BLaER1 (cell line): ENCODE results near the gene ALG1.

ENCODE experiments used
- H3K27ac ChIP-seq: shearing (Covaris generic); formaldehyde crosslinking; 2 replicates; pipeline ENCODE4 v1.8.1; 2022
- H3K27me3 ChIP-seq: shearing (Covaris generic); formaldehyde crosslinking; 2 replicates; pipeline ENCODE4 v1.8.1; 2022
- H3K36me3 ChIP-seq: shearing (Covaris generic); formaldehyde crosslinking; 2 replicates; pipeline ENCODE4 v1.8.1; 2022
- H3K4me1 ChIP-seq: shearing (Covaris generic); formaldehyde crosslinking; 2 replicates; pipeline ENCODE4 v1.8.1; 2022
- H3K4me2 ChIP-seq: shearing (Covaris generic); formaldehyde crosslinking; 2 replicates; pipeline ENCODE4 v1.8.1; 2022
- H3K4me3 ChIP-seq: shearing (Covaris generic); formaldehyde crosslinking; 2 replicates; pipeline ENCODE4 v1.8.1; 2022
- H3K9ac ChIP-seq: shearing (Covaris generic); formaldehyde crosslinking; 2 replicates; pipeline ENCODE4 v1.8.1; 2022
- H3K9me3 ChIP-seq: shearing (Covaris generic); formaldehyde crosslinking; 2 replicates; pipeline ENCODE4 v1.8.1; 2022
- H4K20me1 ChIP-seq: shearing (Covaris generic); formaldehyde crosslinking; 2 replicates; pipeline ENCODE4 v1.8.1; 2022
- Cebpa-rat ChIP-seq: shearing (Covaris generic); IDR thresholded peaks from 2 replicates; pipeline ENCODE4 v1.8.1; 2022

The ALG1 gene

GRCh38 chr16:5071681-5072333 lies at the start of gene ALG1:
Gene ALG1 (plus strand): TSS chr16:5071843. CDS start chr16:5071850, 7 bp downstream.
- H3K27me3 ChIP-seq, result no peaks in the 10 kb centered on the region
- no peaks in the 10 kb centered on the region for H3K9me3 ChIP-seq
- peaks cover 24% of the 10 kb centered on the region for H3K4me1 ChIP-seq
- peaks cover 32% of the 10 kb centered on the region for H3K36me3 ChIP-seq
- H3K27ac ChIP-seq, result peak within 1 kb of the TSS; percentile 84
- H4K20me1 ChIP-seq, result no peaks in the 10 kb centered on the region
- TF ChIP-seq Cebpa-rat, result no peak
- peak within 1 kb of the TSS; percentile 83 for H3K4me2 ChIP-seq
- H3K4me3 ChIP-seq, result peak within 1 kb of the TSS; percentile 76
- H3K9ac ChIP-seq, result peak within 1 kb of the TSS; percentile 86

- no peaks in the 10 kb centered on the region for H3K27me3 ChIP-seq
Observed at GRCh38 chr16:5022521-5022920, 49.1 kb upstream of the ALG1 start.

DNA sequence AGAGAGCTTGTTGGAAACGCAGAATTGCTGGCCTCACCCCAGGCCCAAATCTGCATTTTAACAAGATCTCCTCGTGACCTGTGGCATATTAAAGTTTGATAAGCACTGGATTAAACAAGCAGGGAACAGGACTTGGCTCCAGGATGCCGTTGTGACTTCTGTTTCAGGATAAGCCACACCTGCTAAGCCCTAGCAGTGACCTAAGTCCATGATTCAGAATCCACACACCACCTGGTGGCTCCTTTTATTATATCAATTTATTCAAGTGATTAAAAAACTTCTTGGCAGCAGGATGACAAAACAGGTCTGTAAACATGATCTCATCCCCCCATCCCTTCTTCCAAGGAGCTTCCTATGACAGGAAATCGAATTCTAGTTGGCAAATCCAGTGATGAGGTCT lies 47.0 kb upstream of the ALG1 start:
- H3K36me3 ChIP-seq, result peaks cover 16% of the 10 kb centered on the region; the same call in 1 of the 2 replicates
- peaks cover 13% of the 10 kb centered on the region for H3K4me1 ChIP-seq
- H3K9me3 ChIP-seq, result no peaks in the 10 kb centered on the region
- no peak for TF ChIP-seq Cebpa-rat
- H3K9ac ChIP-seq, result no peak overlapping the region
- H3K4me2 ChIP-seq, result no peak overlapping the region
- no peak overlapping the region for H3K4me3 ChIP-seq
- H4K20me1 ChIP-seq, result no peaks in the 10 kb centered on the region
- H3K27ac ChIP-seq, result no peak overlapping the region
- no peaks in the 10 kb centered on the region for H3K27me3 ChIP-seq

More at GRCh38 chr16:5022521-5022920, 49.1 kb upstream of the ALG1 start:
- H4K20me1 ChIP-seq, result no peaks in the 10 kb centered on the region
- no peak overlapping the region for H3K9ac ChIP-seq
- H3K27ac ChIP-seq, result no peak overlapping the region
- H3K4me1 ChIP-seq, result peaks cover 13% of the 10 kb centered on the region
- no peak overlapping the region for H3K4me3 ChIP-seq
- H3K9me3 ChIP-seq, result no peaks in the 10 kb centered on the region
- peaks cover 3% of the 10 kb centered on the region; the same call in 1 of the 2 replicates for H3K36me3 ChIP-seq
- TF ChIP-seq Cebpa-rat, result no peak
- no peak overlapping the region for H3K4me2 ChIP-seq

DNA sequence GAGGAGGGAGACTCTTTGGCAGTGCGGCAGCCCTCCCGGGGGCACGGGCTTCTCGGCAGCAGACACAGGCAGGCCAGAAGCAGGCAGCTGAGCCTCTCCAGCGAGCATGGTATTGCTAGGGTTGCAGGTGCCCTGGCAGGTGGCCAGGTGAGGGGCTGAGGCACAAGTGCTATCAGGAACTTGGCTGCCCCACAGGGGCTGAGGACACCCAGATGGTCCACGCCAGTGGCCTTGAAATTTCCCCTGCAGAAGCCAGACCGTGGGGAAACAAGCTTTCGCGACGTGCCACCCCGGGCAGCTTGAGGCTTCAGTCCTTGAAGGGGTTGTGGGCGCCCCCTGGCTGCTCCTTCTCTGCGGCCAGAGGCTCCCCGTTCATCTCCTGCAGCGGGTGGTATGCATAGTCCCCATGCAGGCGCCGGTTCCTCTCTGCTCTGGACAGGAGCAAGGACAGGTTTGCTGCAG lies 46.4 kb upstream of the ALG1 start:
- Histone ChIP-seq H3K4me3 (no peak overlapping the region), H3K36me3 (peaks cover 20% of the 10 kb centered on the region), H4K20me1 (no peaks in the 10 kb centered on the region), H3K27me3 (no peaks in the 10 kb centered on the region), H3K4me2 (no peak overlapping the region), H3K9ac (no peak overlapping the region), H3K4me1 (peaks cover 11% of the 10 kb centered on the region), H3K27ac (no peak overlapping the region), H3K9me3 (no peaks in the 10 kb centered on the region)
- TF ChIP-seq Cebpa-rat, result no peak

DNA sequence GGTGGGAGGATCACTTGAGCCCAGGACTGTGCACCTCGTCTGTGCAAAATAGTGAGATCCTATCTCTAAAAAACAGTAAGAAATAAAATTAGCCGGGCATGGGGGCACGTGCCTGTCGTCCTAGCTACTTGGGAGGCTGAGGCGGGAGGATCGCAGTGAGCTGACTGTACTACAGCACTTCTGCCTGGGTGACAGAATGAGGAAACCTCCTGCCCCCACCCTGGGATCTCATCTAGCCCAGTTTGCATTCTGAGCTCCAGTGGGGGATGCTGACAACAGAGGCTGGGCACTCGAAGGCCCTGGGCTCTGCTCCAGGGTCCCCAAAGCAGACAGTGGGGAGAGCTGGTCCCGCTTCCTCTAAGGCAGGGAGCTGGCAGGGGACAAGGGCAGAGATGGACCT lies 45.0 kb upstream of the ALG1 start:
- no peaks in the 10 kb centered on the region for H4K20me1 ChIP-seq
- no peak overlapping the region for H3K4me3 ChIP-seq
- H3K27ac ChIP-seq, result no peak overlapping the region
- H3K9ac ChIP-seq, result no peak overlapping the region
- H3K4me2 ChIP-seq, result no peak overlapping the region
- no peaks in the 10 kb centered on the region for H3K9me3 ChIP-seq
- peaks cover 24% of the 10 kb centered on the region for H3K36me3 ChIP-seq
- 0 out of 2 replicates have a peak, but pooled peaks cover under 1% of the 10 kb centered on the region for H3K4me1 ChIP-seq
- TF ChIP-seq Cebpa-rat, result no peak
- H3K27me3 ChIP-seq, result no peaks in the 10 kb centered on the region

DNA sequence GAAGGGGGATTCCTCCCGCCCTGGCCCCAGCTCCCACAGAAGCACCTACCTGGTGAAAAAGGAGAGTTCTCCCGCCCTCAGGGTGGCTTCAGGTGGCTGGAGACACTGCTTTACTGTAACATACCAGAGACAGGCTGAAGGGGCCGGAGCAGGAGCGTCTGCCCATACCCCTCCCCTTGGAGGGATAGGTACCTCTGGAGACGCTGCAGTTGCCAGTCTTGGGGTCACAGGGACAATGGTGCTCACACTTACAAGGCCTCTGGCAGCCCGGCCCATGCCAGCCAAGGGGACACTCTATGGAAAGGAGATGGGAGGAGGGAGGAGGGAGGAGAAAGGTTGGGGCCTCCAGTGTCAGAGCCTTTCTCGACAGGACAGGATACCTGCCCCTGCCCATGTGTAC lies 44.6 kb upstream of the ALG1 start:
- Histone ChIP-seq H3K4me3 (no peak overlapping the region), H3K4me1 (0 out of 2 replicates have a peak, but pooled peaks cover 5% of the 10 kb centered on the region), H3K36me3 (peaks cover 24% of the 10 kb centered on the region), H3K9me3 (no peaks in the 10 kb centered on the region), H3K27ac (no peak overlapping the region), H3K4me2 (no peak overlapping the region), H3K9ac (no peak overlapping the region), H3K27me3 (no peaks in the 10 kb centered on the region), H4K20me1 (no peaks in the 10 kb centered on the region)
- no peak for TF ChIP-seq Cebpa-rat

GRCh38 chr16:5027575-5028235 lies 43.9 kb upstream of the ALG1 start:
- no peak for TF ChIP-seq Cebpa-rat
- Histone ChIP-seq H3K4me3 (no peak overlapping the region), H3K9ac (no peak overlapping the region)

DNA sequence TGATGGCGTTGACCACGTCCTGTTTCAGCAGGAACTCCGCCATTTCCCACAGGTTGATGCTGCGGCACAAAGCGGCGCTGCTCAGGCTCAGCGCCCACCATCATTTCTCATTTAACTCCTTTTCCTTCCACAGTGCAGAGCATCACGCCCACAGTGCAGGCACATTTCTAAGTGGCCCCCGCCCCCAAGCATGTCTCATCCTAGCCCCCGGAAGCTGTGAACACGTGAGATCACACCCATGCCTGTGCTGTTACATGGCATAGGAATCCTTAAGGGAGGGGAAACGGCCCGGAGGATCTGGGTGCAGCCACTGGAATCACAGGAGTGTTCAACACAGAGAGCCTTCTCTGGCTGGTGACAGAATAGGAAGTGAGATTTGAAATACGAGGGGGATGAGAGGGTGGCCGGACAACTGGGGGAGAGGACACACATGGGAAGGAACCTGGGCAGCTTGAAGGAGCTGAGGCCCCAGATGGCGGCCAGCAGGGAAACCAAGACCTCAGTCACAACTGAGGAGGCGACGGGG lies 42.6 kb upstream of the ALG1 start:
- Histone ChIP-seq H3K27me3 (no peaks in the 10 kb centered on the region), H3K36me3 (peaks cover 24% of the 10 kb centered on the region), H3K4me3 (no peak overlapping the region), H3K27ac (no peak overlapping the region), H3K4me1 (peaks cover 15% of the 10 kb centered on the region), H3K9ac (no peak overlapping the region), H3K9me3 (no peaks in the 10 kb centered on the region), H3K4me2 (no peak overlapping the region), H4K20me1 (no peaks in the 10 kb centered on the region)
- no peak for TF ChIP-seq Cebpa-rat

More at GRCh38 chr16:5027575-5028235, 43.9 kb upstream of the ALG1 start:
- no peak overlapping the region for H3K4me2 ChIP-seq
- H4K20me1 ChIP-seq, result no peaks in the 10 kb centered on the region
- peaks cover 24% of the 10 kb centered on the region for H3K36me3 ChIP-seq
- no peaks in the 10 kb centered on the region for H3K27me3 ChIP-seq
- H3K4me1 ChIP-seq, result peaks cover 9% of the 10 kb centered on the region
- H3K9me3 ChIP-seq, result no peaks in the 10 kb centered on the region
- H3K27ac ChIP-seq, result no peak overlapping the region

DNA sequence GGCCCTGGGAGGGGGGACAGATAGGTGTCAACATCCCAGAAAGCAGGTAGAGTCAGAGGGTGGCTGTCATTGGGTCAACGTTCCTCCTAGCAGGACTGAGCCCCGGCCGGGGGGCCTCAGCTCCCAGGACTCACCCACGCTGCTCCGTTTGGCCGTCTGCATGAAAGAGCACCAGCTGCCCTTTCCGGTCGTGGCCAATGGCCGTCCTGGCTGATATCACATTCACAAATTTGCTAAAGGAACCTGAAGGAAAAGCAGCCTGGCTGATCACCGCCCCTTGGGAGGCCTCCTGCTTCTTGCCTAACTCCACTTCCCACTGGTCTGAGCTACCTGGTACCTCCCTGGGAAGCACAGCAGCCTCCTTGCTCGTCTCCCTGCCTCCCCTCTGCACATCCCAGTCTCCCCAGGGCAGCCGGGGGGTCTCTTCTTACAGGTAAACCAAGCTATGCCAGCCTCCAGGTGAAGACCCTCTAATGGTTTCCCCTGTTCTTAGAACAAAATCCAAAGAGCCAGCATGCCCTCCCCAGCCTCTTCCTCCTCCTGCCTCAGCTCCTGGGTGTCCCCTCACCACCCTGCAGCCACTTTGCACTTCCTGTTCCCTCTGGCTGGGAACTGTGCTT lies 41.3 kb upstream of the ALG1 start:
- Histone ChIP-seq H3K36me3 (peaks cover 24% of the 10 kb centered on the region), H3K4me3 (no peak overlapping the region), H3K27ac (no peak overlapping the region), H3K4me2 (no peak overlapping the region), H3K9ac (no peak overlapping the region), H3K4me1 (peaks cover 24% of the 10 kb centered on the region), H3K27me3 (no peaks in the 10 kb centered on the region), H4K20me1 (no peaks in the 10 kb centered on the region), H3K9me3 (no peaks in the 10 kb centered on the region)
- TF ChIP-seq Cebpa-rat, result no peak

GRCh38 chr16:5031601-5032000 lies 40.0 kb upstream of the ALG1 start:
- no peak overlapping the region for H3K9ac ChIP-seq
- H3K36me3 ChIP-seq, result peaks cover 24% of the 10 kb centered on the region
- no peak for TF ChIP-seq Cebpa-rat
- H3K9me3 ChIP-seq, result no peaks in the 10 kb centered on the region
- no peaks in the 10 kb centered on the region for H4K20me1 ChIP-seq
- no peak overlapping the region for H3K4me2 ChIP-seq
- no peak overlapping the region for H3K27ac ChIP-seq
- H3K27me3 ChIP-seq, result no peaks in the 10 kb centered on the region
- no peak overlapping the region for H3K4me3 ChIP-seq
- H3K4me1 ChIP-seq, result peaks cover 24% of the 10 kb centered on the region
